CD8-positive, alpha-beta memory T cell (primary cell): Measurements from ENCODE around the gene FBN1. TPM values are rescaled to one million over a fixed set of nuclear protein-coding genes. Genes with fewer than 3 reads are reported as not detected.

ENCODE experiments used
- CTCF ChIA-PET: fragments of 350-600 bp; sonication (Branson Sonifier 250); formaldehyde crosslinking; loops from one replicate; lab custom pipeline; 2021; ENCODE audit warnings: antibody characterized with exemption; lab: Charles Lee
- POLR2A ChIA-PET: fragments of 350-600 bp; sonication (Branson Sonifier 250); formaldehyde crosslinking; loops from one replicate; lab custom pipeline; 2021; ENCODE audit warnings: antibody characterized with exemption; lab: Charles Lee
- DNase-seq, 5 donors: peaks; one replicate each; pipeline versions ENCODE4 v3.0.0 to v3.0.0-alpha.2; 2020 to 2022; ENCODE audit warnings: mixed read lengths in 1 of 5
- H3K27ac ChIP-seq: one replicate; pipeline ENCODE4 v1.7.0; 2013; ENCODE audit warnings: low read depth, mild to moderate bottlenecking, low read length, moderate library complexity
- H3K27me3 ChIP-seq: 2 replicates; pipeline ENCODE4 v1.7.0; 2013; ENCODE audit warnings: low read length, mild to moderate bottlenecking; ENCODE audit not compliant: insufficient read depth, poor library complexity, severe bottlenecking
- H3K36me3 ChIP-seq: 2 replicates; pipeline ENCODE4 v1.7.0; 2013; ENCODE audit warnings: mild to moderate bottlenecking, low read length, moderate library complexity; ENCODE audit not compliant: insufficient read depth
- H3K4me1 ChIP-seq: 2 replicates; pipeline ENCODE4 v1.7.0; 2013; ENCODE audit warnings: mild to moderate bottlenecking, low read length, moderate library complexity; ENCODE audit not compliant: insufficient read depth
- H3K4me3 ChIP-seq: 2 replicates; pipeline ENCODE4 v1.7.0; 2013; ENCODE audit warnings: mild to moderate bottlenecking, low read length
- H3K9me3 ChIP-seq: 2 replicates; pipeline ENCODE4 v1.7.0; 2013; ENCODE audit warnings: mild to moderate bottlenecking, low read length
- H3K27ac Mint-ChIP-seq, 8 donors: one replicate each; pipeline ENCODE4 v1.8.0; 2020 to 2021; ENCODE audit warnings: mixed read lengths in 8 of 8, mild to moderate bottlenecking in 6 of 8, inconsistent platforms in 3 of 8, moderate library complexity in 3 of 8
- H3K27me3 Mint-ChIP-seq, 2 donors: one replicate each; pipeline ENCODE4 v1.8.0; 2020 to 2021; ENCODE audit warnings: mixed read lengths in 2 of 2, mild to moderate bottlenecking in 1 of 2, moderate library complexity in 1 of 2
- H3K36me3 Mint-ChIP-seq, 3 donors: one replicate each; pipeline ENCODE4 v1.8.0; 2020 to 2021; ENCODE audit warnings: mixed read lengths in 3 of 3, inconsistent platforms in 1 of 3, mild to moderate bottlenecking in 1 of 3
- H3K4me1 Mint-ChIP-seq, 3 donors: one replicate each; pipeline ENCODE4 v1.8.0; 2020 to 2021; ENCODE audit warnings: mixed read lengths in 3 of 3, inconsistent platforms in 1 of 3, mild to moderate bottlenecking in 1 of 3
- H3K4me3 Mint-ChIP-seq, 7 donors: one replicate each; pipeline ENCODE4 v1.8.0; 2020 to 2021; ENCODE audit warnings: mixed read lengths in 7 of 7, mild to moderate bottlenecking in 6 of 7, moderate library complexity in 4 of 7, inconsistent platforms in 2 of 7
- H3K9me3 Mint-ChIP-seq, 5 donors: one replicate each; pipeline ENCODE4 v1.8.0; 2020 to 2022; ENCODE audit warnings: mixed read lengths in 5 of 5, mild to moderate bottlenecking in 3 of 5, moderate library complexity in 2 of 5, inconsistent platforms in 1 of 5
- polyA plus RNA-seq: library from polyadenylated mRNA; unstranded; fragments of 300-500 nt; fragmentation: Illumina TruSeq; gene quantifications from one replicate; pipeline ENCODE4 v1.2.3, GENCODE V29; 2021
- total RNA-seq, 2 experiments: library from RNA; stranded (reverse); gene quantifications; one replicate each; pipeline ENCODE4 v1.2.3, GENCODE V29; 2021

The FBN1 gene
- total and polyA plus RNA-seq, 3 experiments from 2014 or later = 0.13 to 0.46 (median 0.21) TPM

GRCh38 chr15:48459571-48460442 lies 185.7 kb downstream of the FBN1 start:
- Mint-ChIP-seq H3K36me3 (no peaks in the 10 kb centered on the region), H3K4me3 (no peak overlapping the region), H3K27me3 (no peaks in the 10 kb centered on the region), H3K27ac (no peak overlapping the region), H3K4me1 (no peaks in the 10 kb centered on the region), H3K9me3 (no peaks in the 10 kb centered on the region)
- Histone ChIP-seq H3K4me3 (no peak overlapping the region), H3K9me3 (no peaks in the 10 kb centered on the region), H3K36me3 (no peaks in the 10 kb centered on the region), H3K4me1 (no peaks in the 10 kb centered on the region), H3K27ac (no peak overlapping the region), H3K27me3 (no peaks in the 10 kb centered on the region)
- no peak for DNase-seq
- ChIA-PET CTCF (no interaction called here), POLR2A (no interaction called here)

- Histone ChIP-seq H3K27me3 (no peaks in the 10 kb centered on the region), H3K4me1 (no peaks in the 10 kb centered on the region), H3K9me3 (no peaks in the 10 kb centered on the region), H3K4me3 (no peak overlapping the region), H3K27ac (no peak overlapping the region), H3K36me3 (no peaks in the 10 kb centered on the region)
- no peaks in the 10 kb centered on the region for H3K9me3 Mint-ChIP-seq
- ChIA-PET CTCF (no interaction called here), POLR2A (no interaction called here)
- H3K27me3 Mint-ChIP-seq = no peaks in the 10 kb centered on the region
- H3K4me3 Mint-ChIP-seq = no peak overlapping the region
- no peaks in the 10 kb centered on the region for H3K36me3 Mint-ChIP-seq
- no peak overlapping the region for H3K27ac Mint-ChIP-seq
- H3K4me1 Mint-ChIP-seq = no peaks in the 10 kb centered on the region
- no peak for DNase-seq
Measured at GRCh38 chr15:48458876-48459275, 186.6 kb downstream of the FBN1 start.

DNA sequence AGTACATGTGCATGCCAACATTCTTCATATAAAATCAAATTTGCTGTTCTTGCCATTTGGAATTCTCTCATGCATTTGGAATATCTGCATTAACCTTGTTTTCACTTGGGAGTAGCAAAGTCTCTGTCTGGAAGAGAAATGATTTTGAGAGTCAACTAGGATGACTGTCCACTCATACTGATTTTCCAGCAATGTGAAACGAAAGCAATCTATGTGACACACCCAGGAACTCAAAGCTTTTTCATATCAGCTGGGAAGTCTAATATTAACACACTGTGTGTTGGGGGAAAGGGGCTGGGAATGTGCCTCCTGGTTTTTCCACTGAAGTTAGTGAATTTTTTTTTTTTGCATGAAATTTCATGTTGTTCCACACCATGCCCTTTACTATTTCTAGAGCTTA lies 189.4 kb downstream of the FBN1 start:
- Mint-ChIP-seq H3K36me3 (no peaks in the 10 kb centered on the region), H3K9me3 (peaks cover 0 to 3% (median 0%) of the 10 kb centered on the region in 5 donors), H3K4me1 (no peaks in the 10 kb centered on the region), H3K27me3 (peaks cover 0 to 4% of the 10 kb centered on the region in 2 donors), H3K27ac (no peak overlapping the region), H3K4me3 (no peak overlapping the region)
- H3K9me3 ChIP-seq = no peaks in the 10 kb centered on the region
- no peaks in the 10 kb centered on the region for H3K4me1 ChIP-seq
- H3K27ac ChIP-seq = no peak overlapping the region
- H3K27me3 ChIP-seq = no peaks in the 10 kb centered on the region
- ChIA-PET CTCF (no interaction called here), POLR2A (no interaction called here)
- no peak overlapping the region for H3K4me3 ChIP-seq
- no peaks in the 10 kb centered on the region for H3K36me3 ChIP-seq
- DNase-seq = no peak

DNA sequence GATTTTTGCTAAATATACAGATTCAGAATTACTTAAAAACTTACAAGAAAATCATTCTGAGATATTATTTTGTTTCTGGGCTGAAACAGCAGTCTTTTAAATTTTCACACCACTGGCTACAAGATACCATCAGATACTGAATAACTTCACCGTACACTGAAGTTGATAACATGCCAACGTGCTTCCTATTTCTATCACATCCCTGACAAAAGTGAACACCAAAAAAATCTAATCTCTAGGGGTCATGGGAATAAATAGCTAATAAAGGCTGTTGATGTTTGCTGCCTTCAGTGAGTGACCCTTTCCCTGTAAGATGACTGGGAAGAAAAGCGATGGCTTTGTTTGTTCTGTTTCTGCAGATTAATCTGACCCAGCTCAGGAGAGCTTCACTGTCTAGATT lies 193.8 kb downstream of the FBN1 start:
- Mint-ChIP-seq H3K4me1 (no peaks in the 10 kb centered on the region), H3K36me3 (no peaks in the 10 kb centered on the region), H3K27ac (peak overlapping the region in 1 of 8 donors; percentile 17), H3K4me3 (no peak overlapping the region), H3K27me3 (peaks cover 0 to 4% of the 10 kb centered on the region in 2 donors), H3K9me3 (peaks cover 0 to 3% (median 0%) of the 10 kb centered on the region in 5 donors)
- H3K4me1 ChIP-seq = no peaks in the 10 kb centered on the region
- H3K9me3 ChIP-seq = no peaks in the 10 kb centered on the region
- ChIA-PET POLR2A (no interaction called here), CTCF (no interaction called here)
- no peaks in the 10 kb centered on the region for H3K36me3 ChIP-seq
- H3K27ac ChIP-seq = no peak overlapping the region
- H3K4me3 ChIP-seq = no peak overlapping the region
- H3K27me3 ChIP-seq = no peaks in the 10 kb centered on the region
- DNase-seq = no peak

GRCh38 chr15:48451241-48451640 lies 194.3 kb downstream of the FBN1 start:
- CTCF ChIA-PET = no interaction called here
- H3K9me3 Mint-ChIP-seq = peaks cover 0 to 3% (median 0%) of the 10 kb centered on the region in 5 donors
- POLR2A ChIA-PET = no interaction called here
- no peak overlapping the region for H3K4me3 ChIP-seq
- H3K9me3 ChIP-seq = no peaks in the 10 kb centered on the region
- peaks cover 0 to 4% of the 10 kb centered on the region in 2 donors for H3K27me3 Mint-ChIP-seq
- no peak overlapping the region for H3K4me3 Mint-ChIP-seq
- no peak for DNase-seq
- H3K36me3 Mint-ChIP-seq = no peaks in the 10 kb centered on the region
- H3K36me3 ChIP-seq = no peaks in the 10 kb centered on the region
- H3K4me1 ChIP-seq = no peaks in the 10 kb centered on the region
- no peaks in the 10 kb centered on the region for H3K27me3 ChIP-seq
- H3K4me1 Mint-ChIP-seq = no peaks in the 10 kb centered on the region
- H3K27ac Mint-ChIP-seq = no peak overlapping the region
- no peak overlapping the region for H3K27ac ChIP-seq

DNA sequence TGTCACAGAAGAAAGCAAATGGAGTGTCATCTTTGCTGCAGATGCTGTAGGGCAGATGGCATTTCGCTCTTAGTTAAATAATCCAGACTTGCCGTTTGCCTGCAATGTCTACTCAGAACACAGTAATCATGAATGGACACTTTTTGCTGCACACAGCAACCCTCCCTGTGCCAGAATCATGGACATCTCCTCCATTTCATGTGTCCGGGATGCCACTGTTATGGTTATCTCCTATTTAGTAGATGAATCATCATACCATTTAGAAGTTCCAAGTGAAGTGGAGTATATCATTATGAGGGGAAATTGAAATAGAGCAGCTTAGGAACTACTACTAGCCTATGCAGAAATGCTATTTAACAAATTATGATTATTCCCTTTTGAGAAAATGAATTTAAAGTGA lies 195.8 kb downstream of the FBN1 start:
- Mint-ChIP-seq H3K36me3 (no peaks in the 10 kb centered on the region), H3K9me3 (peaks cover 0 to 3% (median 0%) of the 10 kb centered on the region in 5 donors), H3K4me1 (no peaks in the 10 kb centered on the region), H3K27ac (no peak overlapping the region), H3K4me3 (no peak overlapping the region), H3K27me3 (peaks cover 0 to 4% of the 10 kb centered on the region in 2 donors)
- CTCF ChIA-PET = no interaction called here
- H3K36me3 ChIP-seq = no peaks in the 10 kb centered on the region
- no peak overlapping the region for H3K27ac ChIP-seq
- H3K4me1 ChIP-seq = no peaks in the 10 kb centered on the region
- no peaks in the 10 kb centered on the region for H3K9me3 ChIP-seq
- H3K27me3 ChIP-seq = no peaks in the 10 kb centered on the region
- H3K4me3 ChIP-seq = no peak overlapping the region
- DNase-seq = no peak
- POLR2A ChIA-PET = no interaction called here

DNA sequence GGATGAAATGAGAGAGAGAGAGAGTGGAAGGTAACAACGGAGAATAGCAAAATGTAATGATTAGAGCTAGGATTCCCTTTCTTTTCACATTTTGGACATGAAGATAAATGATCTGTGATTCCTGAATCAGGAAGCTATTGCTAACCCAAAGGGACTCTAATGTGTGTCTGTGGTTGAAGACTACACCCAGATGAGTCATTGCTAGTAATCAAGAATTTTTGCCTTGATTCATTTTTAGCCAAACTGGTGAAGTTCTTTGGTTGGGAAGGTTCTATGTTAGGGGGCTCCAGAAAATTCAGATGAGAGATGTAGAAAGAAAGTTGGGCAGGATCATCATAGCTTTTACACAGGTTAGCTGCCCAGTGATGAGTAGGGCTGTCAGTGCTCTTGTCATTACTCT lies 197.9 kb downstream of the FBN1 start:
- Mint-ChIP-seq H3K9me3 (peaks cover 0 to 3% (median 0%) of the 10 kb centered on the region in 5 donors), H3K36me3 (no peaks in the 10 kb centered on the region), H3K27me3 (peaks cover 1 to 9% of the 10 kb centered on the region in 2 donors), H3K4me1 (no peaks in the 10 kb centered on the region), H3K27ac (no peak overlapping the region), H3K4me3 (no peak overlapping the region)
- Histone ChIP-seq H3K36me3 (no peaks in the 10 kb centered on the region), H3K4me1 (no peaks in the 10 kb centered on the region), H3K27ac (no peak overlapping the region), H3K27me3 (no peaks in the 10 kb centered on the region), H3K4me3 (no peak overlapping the region), H3K9me3 (no peaks in the 10 kb centered on the region)
- ChIA-PET CTCF (interaction anchor here (0.6 kb wide), 1 partner anchor 101 kb away, joined by 3 read pairs; no protein-coding TSS in a partner anchor), POLR2A (no interaction called here)
- no peak for DNase-seq

- no peaks in the 10 kb centered on the region for H3K36me3 ChIP-seq
- H3K4me1 Mint-ChIP-seq = no peaks in the 10 kb centered on the region
- ChIA-PET POLR2A (no interaction called here), CTCF (interaction anchor here (0.6 kb wide), 1 partner anchor 100 kb away, joined by 3 read pairs; no protein-coding TSS in a partner anchor)
- H3K9me3 Mint-ChIP-seq = peaks cover 0 to 3% (median 0%) of the 10 kb centered on the region in 5 donors
- no peak for DNase-seq
- no peaks in the 10 kb centered on the region for H3K27me3 ChIP-seq
- H3K36me3 Mint-ChIP-seq = no peaks in the 10 kb centered on the region
- peaks cover 1 to 6% of the 10 kb centered on the region in 2 donors for H3K27me3 Mint-ChIP-seq
- H3K4me3 Mint-ChIP-seq = no peak overlapping the region
- no peak overlapping the region for H3K27ac ChIP-seq
- H3K9me3 ChIP-seq = no peaks in the 10 kb centered on the region
- no peaks in the 10 kb centered on the region for H3K4me1 ChIP-seq
- no peak overlapping the region for H3K27ac Mint-ChIP-seq
- no peak overlapping the region for H3K4me3 ChIP-seq
Measured at GRCh38 chr15:48447058-48447457, 198.5 kb downstream of the FBN1 start.
